A549 (cell line): Measurements from ENCODE around the gene PPP1R2C. TPM values are rescaled to one million over a fixed set of nuclear protein-coding genes. Genes with fewer than 3 reads are reported as not detected.

Experiments used
- ATAC-seq, 2 experiments: fragments of 200-7000 bp in 1 of 2; fragments of >200 bp in 1 of 2; cut with Nextera tagmentation in 1 of 2; cut with Tn5 transposase in 1 of 2; 3 replicates each; pipeline versions ENCODE4 v1.8.0 to v1.9.1; 2018 to 2020; ENCODE audit warnings: mild to moderate bottlenecking in 1 of 2, moderate library complexity in 1 of 2
- CTCF ChIA-PET: fragments of 300-600 bp; sonication (Branson Sonifier 250); formaldehyde crosslinking; extraction: SDS; loops from one replicate; lab custom pipeline; 2021; ENCODE audit warnings: antibody characterized with exemption, inconsistent platforms; lab: Yijun Ruan, JAX
- POLR2A ChIA-PET: fragments of 350-600 bp; formaldehyde crosslinking; extraction: SDS; loops from one replicate; lab custom pipeline; 2021; ENCODE audit warnings: antibody characterized with exemption, inconsistent platforms; lab: Yijun Ruan, JAX
- DNase-seq, 2 experiments: peaks; one replicate each; pipeline versions ENCODE4 v3.0.0 to v3.0.0-alpha.2; 2011 to 2016; ENCODE audit warnings: low read depth in 1 of 2, low spot score in 1 of 2
- FAIRE-seq: peaks from 2 replicates; lab custom pipeline; 2011; peaks lifted over from hg19 to GRCh38; lab: Jason Lieb, UNC
- H3K27ac ChIP-seq, 2 experiments: fragments of >200 bp; sonication (Bioruptor Twin); formaldehyde crosslinking; 3 replicates each; pipeline ENCODE4 v1.5.1; 2016 to 2017
- H3K4me1 ChIP-seq: fragments of >200 bp; sonication (Bioruptor Twin); formaldehyde crosslinking; 3 replicates; pipeline ENCODE4 v1.6.1; 2016
- H3K4me2 ChIP-seq: fragments of >200 bp; sonication (Bioruptor Twin); formaldehyde crosslinking; 3 replicates; pipeline ENCODE4 v1.6.1; 2016
- H3K4me3 ChIP-seq: fragments of >200 bp; sonication (Bioruptor Twin); formaldehyde crosslinking; 3 replicates; pipeline ENCODE4 v1.5.1; 2016
- H3K9me3 ChIP-seq: fragments of >200 bp; sonication (Bioruptor Twin); formaldehyde crosslinking; 3 replicates; pipeline ENCODE4 v1.6.1; 2016
- CBX2 ChIP-seq: fragments of 200-600 bp; sonication (generic); IDR thresholded peaks from 2 replicates; pipeline ENCODE4 v1.6.1; 2016; ENCODE audit warnings: low read depth, mild to moderate bottlenecking, borderline replicate concordance
- CBX8 ChIP-seq: fragments of 200-600 bp; sonication (generic); IDR thresholded peaks from 2 replicates; pipeline ENCODE4 v1.6.1; 2016
- CHD2 ChIP-seq: fragments of 150-350 bp; IDR thresholded peaks from 2 replicates; pipeline ENCODE4 v1.6.1; 2014; ENCODE audit warnings: low read length; ENCODE audit not compliant: partially characterized antibody
- CHD4 ChIP-seq: fragments of 200-600 bp; sonication (generic); IDR thresholded peaks from 2 replicates; pipeline ENCODE4 v1.6.1; 2016; ENCODE audit warnings: antibody characterized with exemption, mild to moderate bottlenecking, borderline replicate concordance
- FOSL2 ChIP-seq, 2 experiments: fragments of 450-650 bp in 1 of 2; fragments of >200 bp in 1 of 2; sonication (Bioruptor Twin) in 1 of 2; formaldehyde crosslinking; IDR thresholded peaks; 2 replicates each; pipeline versions ENCODE4 v1.5.0 to v1.6.1; 2016 to 2020; ENCODE audit warnings: mild to moderate bottlenecking in 1 of 2, moderate library complexity in 1 of 2
- GATA3 ChIP-seq: IDR thresholded peaks from 2 replicates; pipeline ENCODE4 v1.6.1; 2012; ENCODE audit warnings: borderline replicate concordance
- HDAC2 ChIP-seq: fragments of 200-600 bp; sonication (generic); IDR thresholded peaks from 2 replicates; pipeline ENCODE4 v1.6.1; 2016
- HOXB5 ChIP-seq: fragments of 250-450 bp; sonication (Bioruptor Pico); IDR thresholded peaks from 2 replicates; pipeline ENCODE4 v1.5.0; 2020; ENCODE audit warnings: mild to moderate bottlenecking, moderate library complexity
- JUN ChIP-seq, 2 experiments: fragments of >200 bp; sonication (Bioruptor Twin); formaldehyde crosslinking; IDR thresholded peaks; 2 replicates in 1 of 2; 3 replicates in 1 of 2; pipeline ENCODE4 v1.6.1; 2016 to 2017
- KDM5A ChIP-seq: fragments of 200-600 bp; sonication (generic); IDR thresholded peaks from 2 replicates; pipeline ENCODE4 v1.6.1; 2016; ENCODE audit warnings: antibody characterized with exemption, mild to moderate bottlenecking
- MAFK ChIP-seq: fragments of 450-650 bp; IDR thresholded peaks from 2 replicates; pipeline ENCODE4 v1.6.1; 2014; ENCODE audit not compliant: partially characterized antibody
- NR3C1 ChIP-seq: fragments of >200 bp; sonication (Bioruptor Twin); formaldehyde crosslinking; IDR thresholded peaks from 3 replicates; pipeline ENCODE4 v1.6.1; 2017
- PHF8 ChIP-seq: fragments of 200-600 bp; sonication (generic); IDR thresholded peaks from 2 replicates; pipeline ENCODE4 v1.6.1; 2016; ENCODE audit warnings: low read depth, mild to moderate bottlenecking, antibody characterized with exemption, moderate library complexity, borderline replicate concordance
- POLR2A ChIP-seq: IDR thresholded peaks from 2 replicates; pipeline ENCODE4 v1.6.1; 2012; ENCODE audit warnings: mild to moderate bottlenecking, low read length
- RCOR1 ChIP-seq: fragments of 150-350 bp; IDR thresholded peaks from 2 replicates; pipeline ENCODE4 v1.6.1; 2014; ENCODE audit warnings: antibody characterized with exemption, low read length, low read depth
- SMC3 ChIP-seq: fragments of >200 bp; sonication (Bioruptor Twin); formaldehyde crosslinking; IDR thresholded peaks from 3 replicates; pipeline ENCODE4 v1.6.1; 2018; ENCODE audit warnings: inconsistent platforms
- ZSCAN20 ChIP-seq: fragments of 250-450 bp; sonication (Bioruptor Pico); IDR thresholded peaks from 2 replicates; pipeline ENCODE4 v1.8.0; 2022; ENCODE audit warnings: mild to moderate bottlenecking, moderate library complexity
- WGBS: methylation state at CpG from one replicate; pipeline ENCODE4 v1.1.6; 2017; ENCODE audit errors: missing lambda C conversion rate; 5-methylcytosine and 5-hydroxymethylcytosine counted together
- polyA plus RNA-seq, 4 experiments: library from polyadenylated mRNA; depleted of rRNA in 3 of 4; stranded (reverse); fragments of >200 nt; fragmentation: RNase III in 1 of 4; extraction: RNeasy Plus Mini Kit Qiagen cat#74134 plus additional on column Dnase treatment in 1 of 4; gene quantifications; 2 replicates in 3 of 4; 3 replicates in 1 of 4; pipeline ENCODE4 v1.2.3, GENCODE V29; 2011 to 2017
- TF ChIP-seq, protein P1 (sequence below): IDR thresholded peaks from 2 replicates; pipeline ENCODE4 v1.6.1; 2012; ENCODE audit warnings: low read depth, borderline replicate concordance

The PPP1R2C gene
- polyA plus RNA-seq, 2 of the 4 experiments (the other 2 are of a cell fraction) = not detected

DNA sequence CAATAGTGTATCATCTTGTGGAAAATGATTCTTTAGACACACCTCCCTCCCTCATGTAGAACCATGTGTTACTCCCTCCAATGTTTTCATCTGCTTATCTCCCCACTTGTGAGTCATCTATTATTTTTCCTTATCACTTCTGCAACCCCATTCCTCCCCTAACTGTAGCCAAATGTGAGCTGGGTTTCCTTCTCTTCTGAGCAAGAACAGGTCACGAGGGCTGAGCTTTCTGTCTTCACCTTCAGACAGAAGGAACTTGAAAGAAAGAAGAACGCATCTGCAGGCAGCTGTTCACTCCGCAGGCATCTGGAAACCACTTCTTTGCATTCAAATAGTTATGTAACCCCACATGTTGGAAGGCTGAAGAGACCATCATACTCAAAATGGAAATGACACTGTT is 1.8 kb downstream of the PPP1R2C start (continued):
- TF ChIP-seq CHD4 (no peak), JUN (IDR thresholded peaks at IDR 0.05) (no peak), CHD2 (no peak), CBX2 (no peak), ZSCAN20 (no peak)

DNA sequence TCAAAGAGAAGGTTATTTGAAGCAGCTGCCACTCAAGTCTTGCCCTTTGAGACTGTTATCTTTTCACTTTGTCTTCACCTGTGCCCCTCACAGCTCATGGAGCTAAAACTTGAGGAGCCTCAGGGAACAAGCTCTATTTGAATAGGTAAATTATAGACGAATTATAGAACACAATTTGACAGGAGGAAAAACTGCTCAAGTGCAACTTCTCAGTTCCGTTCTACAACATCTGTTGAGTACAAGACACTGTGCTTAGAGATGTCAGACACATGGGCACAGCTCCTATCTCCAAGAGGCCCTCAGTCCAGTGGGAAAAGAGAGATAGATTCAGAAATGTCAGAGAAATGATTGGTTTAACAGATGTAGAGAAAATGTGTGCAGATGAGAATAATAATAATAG is 5.1 kb downstream of the PPP1R2C start:
- no peak overlapping the region for H3K27ac ChIP-seq
- FAIRE-seq = no peak
- H3K4me3 ChIP-seq = no peak overlapping the region
- no peaks in the 10 kb centered on the region for H3K4me1 ChIP-seq
- ChIA-PET CTCF (no interaction called here), POLR2A (no interaction called here)
- DNase-seq = no peak
- TF ChIP-seq POLR2A = no peak
- no peak overlapping the region for H3K4me2 ChIP-seq
- ATAC-seq = no peak
- 21% methylated on average over 2 of the region's 2 CpGs for WGBS
- H3K9me3 ChIP-seq = no peaks in the 10 kb centered on the region

DNA sequence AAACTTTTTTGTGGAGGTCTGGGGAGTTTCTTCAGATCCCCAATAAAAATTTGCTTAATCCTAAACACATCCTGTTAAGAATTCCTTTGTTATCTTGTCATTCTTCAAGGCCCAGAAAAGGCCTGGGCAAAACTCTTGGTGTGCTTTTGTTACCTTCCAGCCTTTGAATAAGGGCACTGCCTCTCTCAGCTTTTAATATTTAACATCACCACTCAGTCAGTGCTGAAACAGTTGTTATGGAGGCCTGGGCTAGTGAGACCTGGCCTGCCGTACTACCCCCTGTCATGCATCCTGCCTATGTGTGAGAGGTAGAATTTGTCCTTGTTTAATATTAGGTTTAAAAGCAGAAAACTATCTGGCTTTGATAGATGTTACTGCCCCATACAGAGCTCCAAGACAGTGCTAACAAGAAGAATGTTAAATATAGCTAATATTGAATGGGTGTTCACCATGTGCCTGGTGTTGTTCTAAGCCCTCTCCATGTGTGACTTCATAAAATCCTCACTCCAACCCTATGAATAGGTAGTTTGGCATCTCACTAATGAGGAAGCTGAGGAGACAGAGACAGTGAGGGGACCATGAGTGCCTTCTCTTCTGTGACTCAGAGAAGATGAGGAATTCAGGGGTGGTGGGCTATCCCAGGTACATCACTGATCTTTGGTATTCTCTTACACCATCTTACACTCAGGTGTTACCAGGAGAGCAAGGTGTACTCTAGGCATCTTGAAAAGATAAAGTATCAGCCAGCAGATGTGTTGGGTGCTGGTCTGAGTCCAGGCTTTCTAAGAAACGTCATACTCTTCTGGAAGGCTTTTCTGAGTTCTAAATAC is 6.2 kb downstream of the PPP1R2C start:
- ChIA-PET CTCF (no interaction called here), POLR2A (no interaction called here)
- DNase-seq (no peak), FAIRE-seq (no peak), ATAC-seq (no peak)
- Histone ChIP-seq H3K4me1 (no peaks in the 10 kb centered on the region), H3K27ac (no peak overlapping the region), H3K4me2 (no peak overlapping the region), H3K9me3 (no peaks in the 10 kb centered on the region), H3K4me3 (no peak overlapping the region)
- TF ChIP-seq HOXB5 (CRISPR knock-in tag) (no peak), PHF8 (no peak), GATA3 (no peak), CBX8 (no peak), RCOR1 (no peak), HDAC2 (no peak), KDM5A (no peak), MAFK (no peak), NR3C1 (no peak)
- TF ChIP-seq, protein P1, sequence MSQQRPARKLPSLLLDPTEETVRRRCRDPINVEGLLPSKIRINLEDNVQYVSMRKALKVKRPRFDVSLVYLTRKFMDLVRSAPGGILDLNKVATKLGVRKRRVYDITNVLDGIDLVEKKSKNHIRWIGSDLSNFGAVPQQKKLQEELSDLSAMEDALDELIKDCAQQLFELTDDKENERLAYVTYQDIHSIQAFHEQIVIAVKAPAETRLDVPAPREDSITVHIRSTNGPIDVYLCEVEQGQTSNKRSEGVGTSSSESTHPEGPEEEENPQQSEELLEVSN = no peak
- 19% methylated on average over 2 of the region's 2 CpGs for WGBS

DNA sequence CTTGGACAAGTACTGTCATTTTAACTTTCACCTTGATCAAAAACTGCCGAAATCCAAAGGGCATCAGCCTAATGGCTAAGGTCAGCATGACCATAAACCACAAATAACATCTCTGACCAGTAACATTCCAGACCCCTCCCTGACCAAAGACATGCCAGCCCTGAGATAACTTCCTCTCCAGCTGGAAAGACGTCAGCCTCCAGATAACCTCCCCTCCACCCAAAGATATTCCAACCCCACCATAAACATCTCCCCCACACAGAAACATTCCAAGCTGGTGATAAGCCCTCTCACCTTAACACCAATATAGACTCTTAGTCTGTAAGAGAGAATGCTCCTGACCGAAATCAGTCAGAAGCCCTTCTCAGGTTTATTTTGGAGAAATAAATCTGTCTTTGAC is 7.4 kb downstream of the PPP1R2C start:
- 4% methylated on average over 3 of the region's 3 CpGs for WGBS
- Histone ChIP-seq H3K4me1 (no peaks in the 10 kb centered on the region), H3K9me3 (no peaks in the 10 kb centered on the region), H3K4me2 (no peak overlapping the region), H3K27ac (no peak overlapping the region), H3K4me3 (no peak overlapping the region)
- ChIA-PET POLR2A (no interaction called here), CTCF (no interaction called here)
- DNase-seq (no peak), ATAC-seq (no peak), FAIRE-seq (no peak)
- no peak for TF ChIP-seq SMC3

DNA sequence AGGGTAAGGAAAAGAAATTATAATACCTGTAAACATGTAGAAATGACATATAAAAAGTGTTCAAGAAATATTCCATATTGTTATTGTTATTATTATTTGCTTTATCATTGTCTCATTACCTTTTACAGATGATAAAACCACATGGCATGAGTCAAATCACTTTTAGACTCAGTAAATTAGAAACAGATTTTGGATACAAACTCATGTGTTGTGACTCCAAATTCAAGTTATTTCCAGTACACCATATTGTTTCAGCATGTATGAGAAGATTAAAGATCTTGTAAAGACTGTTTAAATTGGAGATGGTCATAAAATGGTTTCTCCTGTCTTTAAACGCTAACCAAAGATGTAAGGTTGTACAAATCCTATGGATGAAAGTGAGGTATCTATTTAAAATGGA is 18.1 kb downstream of the PPP1R2C start:
- CTCF ChIA-PET = interaction anchor here (1.4 kb wide), 1 partner anchor 15 kb away, joined by 3 read pairs; no protein-coding TSS in a partner anchor
- no peak overlapping the region for H3K4me3 ChIP-seq
- POLR2A ChIA-PET = no interaction called here
- FAIRE-seq (no peak), DNase-seq (no peak), ATAC-seq (no peak)
- no peak overlapping the region for H3K4me2 ChIP-seq
- H3K27ac ChIP-seq = no peak overlapping the region
- H3K4me1 ChIP-seq = no peaks in the 10 kb centered on the region
- WGBS = 4% methylated on average over 1 of the region's 1 CpG
- TF ChIP-seq FOSL2 (IDR thresholded peaks at IDR 0.05) (no peak), FOSL2 (CRISPR knock-in tag; IDR thresholded peaks at IDR 0.05) (no peak)
- H3K9me3 ChIP-seq = no peaks in the 10 kb centered on the region
